Stimulated activated CD4-positive, alpha-beta T cell treated with anti-CD3 and anti-CD28 coated beads, Interleukin-15, amount 100 ng/mL, for 1 hour (primary cell): ENCODE results near the gene FAF1.
A peak's percentile ranks its signal among the peaks of the same experiment; 100 is the strongest.

Experiments used
- DNase-seq, 2 donors: peaks; one replicate each; pipeline ENCODE4 v3.0.0-alpha.2; 2020; ENCODE audit warnings: low read depth in 1 of 2, low spot score in 1 of 2

The FAF1 gene

GRCh38 chr1:50978144-50978851 is 18.2 kb upstream of the FAF1 start:
- DNase-seq: no peak

- no peak for DNase-seq
These were observed 17.6 kb upstream of the FAF1 start for GRCh38 chr1:50977575-50978143.

DNA sequence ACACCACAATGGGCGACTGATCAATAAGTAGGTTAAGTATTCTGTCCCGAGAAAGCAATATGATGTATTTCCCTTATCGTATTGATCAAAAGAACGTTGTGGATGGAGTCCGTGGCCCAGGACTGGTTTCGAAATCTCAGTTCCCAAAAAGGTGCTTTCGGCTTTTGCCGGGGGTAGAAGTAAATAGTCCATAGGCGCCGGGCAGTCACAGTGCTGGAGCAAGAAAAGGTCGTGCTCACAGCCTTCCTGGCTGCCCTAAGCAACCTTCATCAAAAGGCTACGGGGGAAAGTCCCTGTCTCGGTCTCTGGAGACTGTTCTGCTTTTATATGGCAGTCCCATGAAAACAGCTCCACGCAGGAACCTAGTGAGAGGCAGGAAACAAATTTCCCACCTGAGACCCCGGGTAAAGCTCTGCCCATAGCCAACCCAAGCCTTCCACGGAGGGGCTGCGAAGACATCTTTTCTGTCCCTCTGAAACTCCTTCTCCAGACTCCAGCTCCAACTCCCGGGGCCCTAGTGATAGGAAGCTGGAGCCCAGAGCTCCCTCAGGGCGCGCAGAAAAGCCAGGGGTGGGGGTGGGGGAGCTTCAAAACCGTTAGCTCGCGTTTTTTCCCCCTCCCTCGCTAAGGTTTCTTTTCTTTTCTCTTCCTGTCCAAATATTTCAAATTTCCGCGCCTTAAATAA is 17.0 kb upstream of the FAF1 start:
- DNase-seq: no peak

DNA sequence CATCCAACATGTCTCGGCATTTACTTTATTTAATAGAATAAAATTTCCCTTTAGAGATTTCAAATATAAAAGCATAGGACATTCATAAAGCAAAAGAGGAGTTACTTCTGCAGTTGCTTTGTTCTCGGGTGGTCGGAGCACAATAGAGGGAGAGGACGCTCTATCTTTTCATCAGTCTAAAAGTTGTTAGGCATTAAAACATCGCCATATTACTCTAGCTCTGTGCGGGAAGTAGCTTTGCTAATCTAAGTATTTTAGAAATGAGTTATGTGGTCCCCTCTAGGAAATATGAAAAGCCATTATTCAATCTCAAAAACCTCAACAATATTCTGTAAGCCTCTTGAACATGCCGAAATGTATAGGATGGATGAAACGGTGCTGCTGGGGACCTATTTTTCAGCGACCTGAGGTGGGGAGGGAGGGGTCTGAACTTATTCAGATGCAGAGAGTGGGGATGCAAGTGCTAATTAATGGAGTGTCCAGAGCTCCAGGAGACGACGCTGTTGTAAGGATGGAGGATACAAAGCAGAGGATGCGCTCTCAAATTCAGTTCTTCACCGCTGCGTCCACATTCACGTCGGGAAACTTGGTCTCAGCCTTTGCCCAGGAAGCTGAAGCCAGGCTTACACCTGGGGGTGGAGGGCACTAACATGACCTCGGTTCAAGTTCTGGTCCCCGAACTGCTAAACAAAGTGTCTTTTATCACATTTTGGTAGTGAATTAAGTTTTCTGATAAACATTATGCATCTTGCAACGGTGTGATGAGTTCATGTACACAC is 16.2 kb upstream of the FAF1 start:
- DNase-seq: no peak

- no peak for DNase-seq
These were observed 15.4 kb upstream of the FAF1 start for GRCh38 chr1:50975436-50975835.

- no peak for DNase-seq
These were observed 14.5 kb upstream of the FAF1 start for GRCh38 chr1:50974618-50974935.

GRCh38 chr1:50973875-50974617 is 14.0 kb upstream of the FAF1 start:
- DNase-seq: no peak

GRCh38 chr1:50973255-50973654 is 13.2 kb upstream of the FAF1 start:
- DNase-seq: no peak

DNA sequence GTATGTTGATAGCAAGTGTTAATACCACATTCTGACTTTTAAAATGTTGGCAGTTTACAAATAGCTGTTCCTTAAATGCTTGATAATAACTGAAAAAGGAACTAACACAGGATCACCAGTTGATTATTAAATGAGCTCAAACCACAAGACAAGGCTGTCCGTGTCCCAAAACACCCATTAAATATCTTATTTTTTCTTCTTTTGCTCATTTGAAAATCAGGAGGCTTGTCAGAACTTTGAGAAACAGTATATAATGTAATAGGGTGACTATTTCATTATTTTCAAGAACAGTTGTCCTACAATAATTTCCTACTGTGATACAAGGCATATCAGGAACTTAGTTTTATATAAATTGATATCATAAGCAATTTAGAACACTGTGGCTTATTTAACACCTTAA is 12.7 kb upstream of the FAF1 start:
- DNase-seq: no peak

DNA sequence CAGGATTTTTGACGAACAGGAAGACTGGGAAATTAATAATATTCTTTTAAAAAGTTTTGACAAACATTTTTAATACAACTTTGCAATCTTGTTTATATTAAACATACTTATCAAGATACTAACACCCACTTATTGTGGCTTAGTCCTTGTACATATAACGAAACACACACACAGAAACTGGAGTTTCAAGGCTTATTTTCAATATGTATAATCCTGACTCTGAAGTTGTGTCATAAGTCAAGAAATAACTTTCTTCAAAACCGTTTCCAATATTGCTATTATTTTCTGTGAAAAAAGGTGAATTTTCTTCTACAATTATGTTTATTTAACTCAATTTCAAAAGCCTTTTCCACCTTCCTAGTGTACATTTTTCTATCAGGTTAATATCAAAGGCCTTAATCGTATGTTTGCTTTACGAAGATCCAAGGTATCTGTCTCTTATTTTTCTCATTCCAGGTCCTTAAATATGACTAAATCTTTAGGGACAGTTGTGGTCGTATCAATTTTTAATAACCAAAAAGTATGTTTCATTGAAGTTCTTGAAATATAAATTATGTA is 11.8 kb upstream of the FAF1 start:
- DNase-seq: no peak

- DNase-seq: no peak
These were observed 11.0 kb upstream of the FAF1 start for GRCh38 chr1:50970931-50971582.

- no peak for DNase-seq
These were observed 10.4 kb upstream of the FAF1 start for GRCh38 chr1:50970509-50970887.

DNA sequence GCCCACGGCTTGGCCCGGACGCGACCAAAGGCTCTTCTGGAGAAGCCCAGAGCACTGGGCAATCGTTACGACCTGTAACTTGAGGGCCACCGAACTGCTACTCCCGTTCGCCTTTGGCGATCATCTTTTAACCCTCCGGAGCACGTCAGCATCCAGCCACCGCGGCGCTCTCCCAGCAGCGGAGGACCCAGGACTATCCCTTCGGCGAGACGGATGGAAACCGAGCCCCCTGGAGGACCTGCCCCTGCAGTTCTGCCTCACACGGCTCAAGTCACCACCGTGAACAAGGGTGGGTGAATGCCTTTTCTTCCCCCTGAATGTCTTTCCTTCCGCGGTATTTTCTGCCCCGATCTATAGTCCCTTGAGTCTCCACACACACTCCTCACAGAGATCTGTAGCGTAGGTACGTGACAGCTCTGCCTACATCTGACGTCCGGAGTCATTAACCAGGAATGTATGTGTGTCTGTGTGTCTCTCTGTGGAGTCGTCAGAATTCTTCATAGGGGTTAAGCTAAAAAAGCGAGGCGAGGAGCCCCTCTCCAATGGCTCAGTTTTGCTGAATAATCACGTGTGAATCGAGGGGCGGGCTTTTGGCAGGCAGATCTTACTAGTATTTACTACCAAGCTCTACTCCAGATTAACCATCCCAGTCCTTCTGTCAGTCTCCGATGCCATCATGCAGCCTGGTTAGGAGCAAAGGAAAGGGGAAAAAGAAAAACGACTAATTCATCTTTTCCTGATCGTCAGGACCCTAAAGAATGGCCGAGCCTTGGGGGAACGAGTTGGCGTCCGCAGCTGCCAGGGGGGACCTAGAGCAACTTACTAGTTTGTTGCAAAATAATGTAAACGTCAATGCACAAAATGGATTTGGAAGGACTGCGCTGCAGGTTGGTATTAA is 9.8 kb upstream of the FAF1 start, which contains the start of gene CDKN2C:
Gene CDKN2C (plus strand): TSS at position 635 of the 898 bp plus-strand sequence. CDS start 124 bp downstream, at position 759.
- no peak for DNase-seq

DNA sequence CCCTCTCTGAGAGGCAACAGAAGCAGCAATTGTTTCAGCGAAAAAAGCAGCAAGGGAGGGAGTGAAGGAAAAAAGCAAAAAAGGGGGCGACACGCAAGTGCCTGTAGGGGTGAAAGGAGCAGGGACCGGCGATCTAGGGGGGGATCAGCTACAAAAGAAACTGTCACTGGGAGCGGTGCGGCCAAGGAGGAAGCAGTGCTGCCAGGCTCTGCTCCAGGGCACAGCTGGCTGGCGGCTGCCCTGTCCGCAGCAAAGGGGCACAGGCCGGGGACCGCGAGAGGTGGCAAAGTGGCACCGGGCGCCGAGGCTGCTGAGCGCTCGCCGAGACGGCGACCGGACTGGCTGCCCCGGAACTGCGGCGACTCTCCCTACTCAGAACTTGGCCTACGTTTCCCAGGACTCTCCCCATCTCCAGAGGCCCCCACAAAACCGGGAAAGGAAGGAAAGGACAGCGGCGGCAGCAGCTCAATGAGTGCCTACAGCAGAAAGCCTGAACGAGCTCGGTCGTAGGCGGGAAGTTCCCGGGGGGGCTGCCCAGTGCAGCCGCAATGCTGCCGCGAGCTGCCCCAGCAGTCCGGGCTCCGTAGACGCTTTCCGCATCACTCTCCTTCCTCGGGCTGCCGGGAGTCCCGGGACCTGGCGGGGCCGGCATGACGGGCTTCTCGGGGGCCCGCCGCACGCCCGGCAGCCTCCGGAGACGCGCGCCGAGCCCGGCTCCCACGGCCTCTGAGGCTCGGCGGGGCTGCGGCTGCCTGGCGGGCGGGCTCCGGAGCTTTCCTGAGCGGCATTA is 8.9 kb upstream of the FAF1 start:
- peak in 1 of 2 donors; percentile 34 for DNase-seq

DNA sequence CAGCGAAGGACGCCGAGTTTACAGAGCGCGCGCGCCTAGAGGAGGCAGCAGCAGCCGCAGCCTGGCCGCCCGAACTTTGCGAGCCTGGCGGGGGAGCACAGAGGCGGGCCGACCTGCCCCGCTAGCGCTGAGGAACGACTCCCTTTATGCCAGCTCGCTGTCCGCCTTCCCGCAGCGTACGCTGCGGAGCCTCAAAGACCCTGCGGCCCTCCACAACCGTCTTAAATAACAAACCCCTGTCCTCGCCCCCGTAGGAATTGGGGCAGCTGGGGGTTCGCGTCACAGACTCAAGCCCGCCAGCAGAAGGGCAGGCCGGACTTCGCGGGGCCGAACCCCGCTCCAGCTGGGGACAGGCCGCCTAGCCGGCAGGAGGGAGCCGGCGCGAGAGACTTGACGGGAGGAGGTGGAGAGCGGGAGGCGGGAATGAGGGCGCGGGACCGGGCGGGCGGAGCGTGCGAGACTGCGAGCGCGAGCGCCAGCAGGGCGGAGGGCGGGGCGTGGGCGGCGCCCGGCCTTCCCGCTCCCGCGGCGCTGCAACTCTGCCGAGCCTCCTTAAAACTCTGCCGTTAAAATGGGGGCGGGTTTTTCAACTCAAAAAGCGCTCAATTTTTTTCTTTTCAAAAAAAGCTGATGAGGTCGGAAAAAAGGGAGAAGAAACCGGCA is 8.2 kb upstream of the FAF1 start:
- DNase-seq: peak; percentile 63 to 66

DNA sequence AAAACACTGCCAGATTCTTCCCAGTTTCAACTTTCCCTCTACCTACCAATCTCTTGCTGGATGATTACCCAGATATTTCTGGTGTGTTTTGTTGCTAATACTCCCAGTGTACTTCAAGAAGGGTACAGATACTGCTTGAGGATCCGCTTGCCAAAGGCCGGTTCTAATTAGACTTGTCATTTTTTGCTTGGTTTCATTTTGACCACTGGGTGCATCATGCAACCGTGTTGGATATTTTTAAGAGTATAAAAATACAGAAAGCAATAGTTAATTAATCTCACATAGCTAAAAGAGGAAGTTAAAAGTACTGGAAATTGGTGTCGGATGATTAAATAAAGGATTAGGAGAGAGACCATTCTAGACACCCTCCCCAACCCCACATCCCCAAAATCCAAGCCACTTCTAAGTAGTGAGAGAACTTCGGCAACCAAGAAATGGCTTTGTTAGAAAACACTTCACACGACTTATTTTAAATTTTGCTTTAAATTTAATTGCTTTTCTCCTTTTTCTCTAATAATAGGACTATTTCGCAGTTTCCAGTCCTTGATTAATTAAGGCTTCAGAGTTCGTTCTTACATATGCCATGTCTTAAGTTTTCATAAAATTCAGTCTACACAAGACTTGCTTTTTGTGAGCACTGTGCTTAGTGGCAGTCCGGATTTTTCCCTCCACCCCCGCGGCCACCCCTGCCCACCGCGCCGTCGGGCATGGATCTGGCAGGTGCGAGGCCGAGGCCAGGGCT is 7.5 kb upstream of the FAF1 start:
- no peak for DNase-seq

- no peak for DNase-seq
These were observed 6.9 kb upstream of the FAF1 start for GRCh38 chr1:50966991-50967390.
